Panc1 (cell line): Measurements from ENCODE around the gene DIPK1B. TPM values are rescaled to one million over a fixed set of nuclear protein-coding genes. Genes with fewer than 3 reads are reported as not detected.
A peak's percentile ranks its signal among the peaks of the same experiment; 100 is the strongest.

Experiments
- ATAC-seq: fragments of 200-7000 bp; cut with Tn5 transposase; 2 replicates; pipeline ENCODE4 v1.9.1; 2020; ENCODE audit warnings: mild to moderate bottlenecking, moderate library complexity
- BruUV-seq: library from RNA; stranded (reverse); fragments of 400-500 nt; replicated peaks from 2 replicates; lab custom pipeline; 2021; lab: Mats Ljungman, UMichigan
- CTCF ChIA-PET: fragments of 300-600 bp; sonication (Branson Sonifier 250); formaldehyde crosslinking; loops from one replicate; lab custom pipeline; 2022; ENCODE audit warnings: antibody characterized with exemption; lab: Charles Lee
- POLR2A ChIA-PET: fragments of 300-600 bp; sonication (Branson Sonifier 250); formaldehyde crosslinking; loops from one replicate; lab custom pipeline; 2022; ENCODE audit warnings: antibody characterized with exemption; lab: Charles Lee
- DNase-seq: peaks from one replicate; pipeline ENCODE4 v3.0.0-alpha.2; 2010; ENCODE audit warnings: low read depth, low spot score
- H3K27ac ChIP-seq: 2 replicates; pipeline ENCODE4 v1.5.1; 2011; ENCODE audit warnings: mild to moderate bottlenecking, low read length, inconsistent platforms
- H3K27me3 ChIP-seq: fragments of 200-500 bp; sonication (Bioruptor generic); 2 replicates; pipeline ENCODE4 v1.6.0; 2014; ENCODE audit warnings: low read length, inconsistent platforms; ENCODE audit not compliant: control insufficient read depth, insufficient read depth
- H3K36me3 ChIP-seq: fragments of 200-500 bp; sonication (Bioruptor generic); 2 replicates; pipeline ENCODE4 v1.5.1; 2014; ENCODE audit warnings: inconsistent platforms, mild to moderate bottlenecking, low read length, moderate library complexity; ENCODE audit not compliant: control insufficient read depth, insufficient read depth
- H3K4me1 ChIP-seq: 2 replicates; pipeline ENCODE4 v1.5.1; 2011; ENCODE audit warnings: inconsistent platforms, mild to moderate bottlenecking, low read length, moderate library complexity; ENCODE audit not compliant: control insufficient read depth, insufficient read depth
- H3K4me3 ChIP-seq, 2 experiments: 2 replicates each; pipeline ENCODE4 v1.5.1; 2011 to 2012; ENCODE audit warnings: low read depth in 2 of 2, low read length in 2 of 2, mild to moderate bottlenecking in 2 of 2, inconsistent platforms in 1 of 2, moderate library complexity in 1 of 2
- H3K9me3 ChIP-seq: fragments of 200-500 bp; sonication (Bioruptor generic); 2 replicates; pipeline ENCODE4 v1.5.1; 2014; ENCODE audit warnings: low read depth, mild to moderate bottlenecking, inconsistent platforms, low read length, moderate library complexity; ENCODE audit not compliant: control insufficient read depth, insufficient read depth
- CTCF ChIP-seq: fragments of 450-650 bp; IDR thresholded peaks from 2 replicates; pipeline ENCODE4 v1.5.1; 2017; ENCODE audit warnings: mild to moderate bottlenecking
- POLR2AphosphoS5 ChIP-seq: IDR thresholded peaks from 2 replicates; pipeline ENCODE4 v1.6.1; 2012; ENCODE audit warnings: mild to moderate bottlenecking, low read depth, low read length, moderate library complexity
- REST ChIP-seq, 2 experiments: IDR thresholded peaks; 2 replicates each; pipeline ENCODE4 v1.6.1; 2011 to 2012; ENCODE audit warnings: low read depth in 2 of 2, control low read depth in 1 of 2, low read length in 1 of 2, mild to moderate bottlenecking in 1 of 2, moderate library complexity in 1 of 2; ENCODE audit not compliant: insufficient read depth in 1 of 2
- SIN3A ChIP-seq: IDR thresholded peaks from 2 replicates; pipeline ENCODE4 v1.6.1; 2012; ENCODE audit warnings: low read depth, mild to moderate bottlenecking, low read length, moderate library complexity, borderline replicate concordance; ENCODE audit not compliant: insufficient read depth
- TCF7L2 ChIP-seq: IDR thresholded peaks from 2 replicates; pipeline ENCODE4 v1.6.1; 2011; ENCODE audit warnings: mild to moderate bottlenecking, low read depth, low read length, inconsistent platforms
- in situ Hi-C: cut with HindIII; loops from 2 replicates; pipeline ENCODE4 v1.10.0; 2016; ENCODE audit warnings: low sequenced_read_pairs, low pct_unique_long_range_greater_than_20kb
- intact Hi-C: fragments of 100-400 bp; cut with micrococcal nuclease; formaldehyde crosslinking; loops from one replicate; pipeline ENCODE4 v1.10.0; 2022; ENCODE audit not compliant: unreplicated experiment
- total RNA-seq: library from RNA; stranded (reverse); gene quantifications from one replicate; pipeline ENCODE4 v1.2.1, GENCODE V29; 2021; ENCODE audit not compliant: unreplicated experiment

Gene DIPK1B
- total RNA-seq, 1 experiment from 2014 or later, result 10.6 TPM

- Histone ChIP-seq H3K27ac (no peak overlapping the region), H3K36me3 (no peaks in the 10 kb centered on the region), H3K4me3 (no peak overlapping the region), H3K4me1 (no peaks in the 10 kb centered on the region; the same call in 1 of the 2 replicates), H3K9me3 (no peaks in the 10 kb centered on the region), H3K27me3 (no peaks in the 10 kb centered on the region)
- in situ Hi-C loops, result no loop called here
- ChIA-PET POLR2A (no interaction called here), CTCF (interaction anchor here (0.7 kb wide), 1 partner anchor 77 kb away, joined by 3 read pairs; no protein-coding TSS in a partner anchor)
- TF ChIP-seq TCF7L2 (no peak), REST (IDR thresholded peaks at IDR 0.05; ENCODE audit: insufficient read depth in 1 of 2, low read depth in 2 of 2, low read length in 1 of 2) (no peak), CTCF (no peak), SIN3A (no peak), POLR2AphosphoS5 (no peak)
- no TSS peak for BruUV-seq
- intact Hi-C loops, result no loop called here
- ATAC-seq (no peak), DNase-seq (no peak)
Measured at GRCh38 chr9:136734837-136735496, 22.6 kb downstream of the DIPK1B start.

GRCh38 chr9:136735812-136736480 is 23.6 kb downstream of the DIPK1B start:
- Histone ChIP-seq H3K4me1 (no peaks in the 10 kb centered on the region), H3K4me3 (no peak overlapping the region), H3K27ac (no peak overlapping the region), H3K27me3 (no peaks in the 10 kb centered on the region), H3K9me3 (no peaks in the 10 kb centered on the region), H3K36me3 (no peaks in the 10 kb centered on the region)
- intact Hi-C loops, result no loop called here
- no TSS peak for BruUV-seq
- ChIA-PET CTCF (interaction anchor here (0.7 kb wide), 1 partner anchor 28 kb away, joined by 6 read pairs; no protein-coding TSS in a partner anchor), POLR2A (no interaction called here)
- DNase-seq (no peak), ATAC-seq (peak; percentile 39; the same call in 1 of the 2 replicates)
- TF ChIP-seq TCF7L2 (no peak), SIN3A (no peak), REST (IDR thresholded peaks at IDR 0.05; ENCODE audit: insufficient read depth in 1 of 2, low read depth in 2 of 2, low read length in 1 of 2) (no peak), CTCF (no peak), POLR2AphosphoS5 (no peak)
- in situ Hi-C loops, result no loop called here
